ENCODE results near the gene STX8.

The STX8 gene

GRCh38 chr17:9336817-9337216 is 238.8 kb downstream of the STX8 start:
- no peak for DNase-seq (ENCODE audit: low read depth)

- no peak for DNase-seq (ENCODE audit: low read depth)
Measured at GRCh38 chr17:9334536-9335446, 240.8 kb downstream of the STX8 start.

GRCh38 chr17:9332132-9332494 is 243.5 kb downstream of the STX8 start:
- DNase-seq (ENCODE audit: low read depth): no peak

GRCh38 chr17:9331279-9332131 is 244.1 kb downstream of the STX8 start:
- no peak for DNase-seq (ENCODE audit: low read depth)

- DNase-seq (ENCODE audit: low read depth): no peak
Measured at GRCh38 chr17:9330611-9331271, 244.9 kb downstream of the STX8 start.

GRCh38 chr17:9330141-9330540 is 245.5 kb downstream of the STX8 start:
- DNase-seq (ENCODE audit: low read depth): no peak

GRCh38 chr17:9329251-9329921 is 246.2 kb downstream of the STX8 start:
- DNase-seq (ENCODE audit: low read depth): no peak

- DNase-seq (ENCODE audit: low read depth): no peak
Measured at GRCh38 chr17:9324864-9325263, 250.8 kb downstream of the STX8 start.

- DNase-seq (ENCODE audit: low read depth): no peak
Measured at GRCh38 chr17:9322326-9322725, 253.3 kb downstream of the STX8 start.

GRCh38 chr17:9321890-9322289 is 253.7 kb downstream of the STX8 start:
- DNase-seq (ENCODE audit: low read depth): no peak

GRCh38 chr17:9315360-9315759 is 260.3 kb downstream of the STX8 start:
- no peak for DNase-seq (ENCODE audit: low read depth)

- no peak for DNase-seq (ENCODE audit: low read depth)
Measured at GRCh38 chr17:9313346-9313745, 262.3 kb downstream of the STX8 start.

GRCh38 chr17:9309216-9309615 is 266.4 kb downstream of the STX8 start:
- DNase-seq (ENCODE audit: low read depth): no peak

GRCh38 chr17:9308069-9308468 is 267.6 kb downstream of the STX8 start:
- DNase-seq (ENCODE audit: low read depth): no peak

GRCh38 chr17:9307313-9307998 is 268.2 kb downstream of the STX8 start:
- DNase-seq (ENCODE audit: low read depth): no peak

- no peak for DNase-seq (ENCODE audit: low read depth)
Measured at GRCh38 chr17:9306086-9306485, 269.5 kb downstream of the STX8 start.

GRCh38 chr17:9299695-9300094 is 275.9 kb downstream of the STX8 start:
- no peak for DNase-seq (ENCODE audit: low read depth)

- no peak for DNase-seq (ENCODE audit: low read depth)
Measured at GRCh38 chr17:9298776-9299295, 276.8 kb downstream of the STX8 start.

GRCh38 chr17:9298135-9298534 is 277.5 kb downstream of the STX8 start:
- DNase-seq (ENCODE audit: low read depth): no peak

GRCh38 chr17:9294661-9295210 is 280.9 kb downstream of the STX8 start:
- no peak for DNase-seq (ENCODE audit: low read depth)

- no peak for DNase-seq (ENCODE audit: low read depth)
Measured at GRCh38 chr17:9292561-9292941, 283.1 kb downstream of the STX8 start.
